IMR-90 (cell line): ENCODE data around the gene MALAT1. TPM values are rescaled to one million over a fixed set of nuclear protein-coding genes. Genes with fewer than 3 reads are reported as not detected.

Source experiments
- ATAC-seq: fragments of 200-7000 bp; cut with Tn5 transposase; 2 replicates; pipeline ENCODE4 v1.9.1; 2020; ENCODE audit warnings: low read depth, mild to moderate bottlenecking, moderate library complexity
- BruUV-seq: library from RNA; stranded (reverse); fragments of 400-500 nt; replicated peaks from 2 replicates; lab custom pipeline; 2021; lab: Mats Ljungman, UMichigan
- CTCF ChIA-PET: fragments of 300-600 bp; formaldehyde crosslinking; extraction: SDS; loops from one replicate; lab custom pipeline; 2021; ENCODE audit warnings: antibody characterized with exemption; lab: Yijun Ruan, JAX
- POLR2A ChIA-PET: fragments of 300-600 bp; sonication (Branson Sonifier 250); formaldehyde crosslinking; loops from one replicate; lab custom pipeline; 2022; ENCODE audit warnings: antibody characterized with exemption; ENCODE audit not compliant: unreplicated experiment; lab: Charles Lee
- DNase-seq: peaks from one replicate; pipeline ENCODE4 v3.0.0; 2013
- H2AFZ ChIP-seq: replicated peaks from 2 replicates; pipeline ENCODE3; 2013; ENCODE audit warnings: low read length, mild to moderate bottlenecking; ENCODE audit not compliant: poor library complexity
- H2AK5ac ChIP-seq: 2 replicates; pipeline ENCODE4 v1.6.1; 2013; ENCODE audit warnings: low read depth, low read length, inconsistent platforms
- H2AK9ac ChIP-seq: replicated peaks from 2 replicates; pipeline ENCODE3; 2013; ENCODE audit warnings: mild to moderate bottlenecking, low read depth, low read length, moderate library complexity; ENCODE audit not compliant: poor library complexity
- H2BK120ac ChIP-seq: 2 replicates; pipeline ENCODE4 v1.6.1; 2013; ENCODE audit warnings: low read depth, low read length, inconsistent platforms
- H2BK15ac ChIP-seq: 3 replicates; pipeline ENCODE4 v1.6.1; 2013; ENCODE audit warnings: low read depth, low read length, inconsistent platforms
- H2BK20ac ChIP-seq: 2 replicates; pipeline ENCODE4 v1.6.1; 2013; ENCODE audit warnings: low read depth, mild to moderate bottlenecking, inconsistent platforms, low read length, moderate library complexity
- H2BK5ac ChIP-seq: 2 replicates; pipeline ENCODE4 v1.6.1; 2013; ENCODE audit warnings: mild to moderate bottlenecking, low read depth, low read length, inconsistent platforms; ENCODE audit not compliant: poor library complexity, severe bottlenecking
- H3K14ac ChIP-seq: replicated peaks from 2 replicates; pipeline ENCODE4 v1.6.1; 2013; ENCODE audit warnings: low read depth, low read length, inconsistent platforms
- H3K18ac ChIP-seq: 2 replicates; pipeline ENCODE4 v1.6.1; 2013; ENCODE audit warnings: low read depth, low read length, control low read depth
- H3K23ac ChIP-seq: 2 replicates; pipeline ENCODE4 v1.6.1; 2013; ENCODE audit warnings: low read depth, low read length, inconsistent platforms
- H3K27ac ChIP-seq: 2 replicates; pipeline ENCODE4 v1.5.1; 2013; ENCODE audit warnings: mild to moderate bottlenecking, control low read depth, low read length; ENCODE audit not compliant: insufficient read depth
- H3K27me3 ChIP-seq: 2 replicates; pipeline ENCODE4 v1.6.1; 2013; ENCODE audit warnings: low read length; ENCODE audit not compliant: control insufficient read depth, insufficient read depth
- H3K36me3 ChIP-seq: 2 replicates; pipeline ENCODE4 v1.6.1; 2013; ENCODE audit warnings: low read length, mixed read lengths; ENCODE audit not compliant: control insufficient read depth, insufficient read depth
- H3K4ac ChIP-seq: 2 replicates; pipeline ENCODE4 v1.6.1; 2013; ENCODE audit warnings: low read depth, low read length, inconsistent platforms
- H3K4me1 ChIP-seq: 2 replicates; pipeline ENCODE4 v1.6.1; 2013; ENCODE audit warnings: low read length, mixed read lengths; ENCODE audit not compliant: control insufficient read depth, insufficient read depth
- H3K4me2 ChIP-seq: 2 replicates; pipeline ENCODE4 v1.6.1; 2013; ENCODE audit warnings: low read depth, mild to moderate bottlenecking, control low read depth, low read length, moderate library complexity
- H3K4me3 ChIP-seq: 2 replicates; pipeline ENCODE4 v1.5.1; 2013; ENCODE audit warnings: low read depth, mild to moderate bottlenecking, control low read depth, low read length, moderate library complexity; ENCODE audit not compliant: insufficient read depth
- H3K56ac ChIP-seq: 2 replicates; pipeline ENCODE4 v1.6.1; 2013; ENCODE audit warnings: low read length, inconsistent platforms; ENCODE audit not compliant: insufficient read depth; ENCODE audit errors: extremely low read depth
- H3K79me1 ChIP-seq, 2 experiments: 2 replicates each; pipeline ENCODE4 v1.6.1; 2013; ENCODE audit warnings: low read length in 2 of 2, inconsistent platforms in 1 of 2, low read depth in 1 of 2
- H3K9ac ChIP-seq: 2 replicates; pipeline ENCODE4 v1.6.1; 2013; ENCODE audit warnings: low read depth, low read length, control low read depth
- H3K9me1 ChIP-seq: 2 replicates; pipeline ENCODE4 v1.6.1; 2013; ENCODE audit warnings: low read length, inconsistent platforms; ENCODE audit not compliant: insufficient read depth
- H3K9me3 ChIP-seq: 2 replicates; pipeline ENCODE4 v1.6.1; 2013; ENCODE audit warnings: low read length; ENCODE audit not compliant: control insufficient read depth, insufficient read depth
- H4K20me1 ChIP-seq: 2 replicates; pipeline ENCODE4 v1.6.1; 2013; ENCODE audit warnings: low read length, inconsistent platforms; ENCODE audit not compliant: insufficient read depth
- H4K5ac ChIP-seq: 2 replicates; pipeline ENCODE4 v1.6.1; 2013; ENCODE audit warnings: mild to moderate bottlenecking, low read depth, low read length, control low read depth
- H4K8ac ChIP-seq, 2 experiments: 2 replicates each; pipeline ENCODE4 v1.6.1; 2013; ENCODE audit warnings: low read depth in 2 of 2, low read length in 2 of 2, control low read depth in 1 of 2, inconsistent platforms in 1 of 2
- H4K91ac ChIP-seq: 2 replicates; pipeline ENCODE4 v1.6.1; 2013; ENCODE audit warnings: low read depth, low read length, inconsistent platforms; ENCODE audit not compliant: insufficient read depth
- BHLHE40 ChIP-seq: fragments of 150-350 bp; IDR thresholded peaks from 2 replicates; pipeline ENCODE4 v1.6.1; 2016; ENCODE audit warnings: mild to moderate bottlenecking, low read depth, low read length
- FOS ChIP-seq: fragments of 150-350 bp; IDR thresholded peaks from 2 replicates; pipeline ENCODE4 v1.6.1; 2016; ENCODE audit warnings: low read depth, low read length
- NFE2L2 ChIP-seq: fragments of 150-350 bp; IDR thresholded peaks from 2 replicates; pipeline ENCODE4 v1.6.1; 2016; ENCODE audit warnings: low read depth, mild to moderate bottlenecking, low read length
- RFX5 ChIP-seq: IDR thresholded peaks from 2 replicates; pipeline ENCODE4 v1.8.0; 2012; ENCODE audit warnings: low read depth, mild to moderate bottlenecking, low read length, moderate library complexity
- WGBS, 2 experiments: methylation state at CpG; one replicate each; pipeline versions ENCODE4 v1.1.5 to v1.1.7; 2013; ENCODE audit warnings: missing lambda C conversion rate in 2 of 2; ENCODE audit not compliant: insufficient read length in 1 of 2; ENCODE audit errors: extremely low coverage in 2 of 2; 5-methylcytosine and 5-hydroxymethylcytosine counted together
- dilution Hi-C: fragments of 300-500 bp; cut with HindIII; formaldehyde crosslinking; loops from one replicate; pipeline ENCODE4 v1.14.3; 2018; ENCODE audit warnings: low sequenced_read_pairs; ENCODE audit not compliant: unreplicated experiment
- in situ Hi-C: fragments of 300-500 bp; cut with MboI; formaldehyde crosslinking; loops from 3 replicates; pipeline ENCODE4 v1.14.3; 2019; ENCODE audit warnings: low sequenced_read_pairs, inconsistent platforms, mixed read lengths
- intact Hi-C: fragments of 100-400 bp; cut with micrococcal nuclease; formaldehyde crosslinking; loops from 2 replicates; pipeline ENCODE4 v1.10.0; 2022
- polyA plus RNA-seq, 3 experiments: library from polyadenylated mRNA; depleted of rRNA; stranded (reverse); fragments of >200 nt; gene quantifications; 2 replicates each; pipeline ENCODE4 v1.2.3, GENCODE V29; 2012; ENCODE audit warnings: low replicate concordance in 1 of 3
- total RNA-seq: library from RNA; depleted of rRNA; stranded (reverse); fragments of >200 nt; gene quantifications from 2 replicates; pipeline ENCODE4 v1.2.3, GENCODE V29; 2012
- TF ChIP-seq, protein P1 (sequence below): fragments of 150-350 bp; IDR thresholded peaks from 2 replicates; pipeline ENCODE4 v1.6.1; 2017; ENCODE audit warnings: mild to moderate bottlenecking, antibody characterized with exemption, low read length, low read depth
- TF ChIP-seq, protein P2 (sequence below): fragments of 150-350 bp; IDR thresholded peaks from 2 replicates; pipeline ENCODE4 v1.6.1; 2016; ENCODE audit warnings: low read depth, mild to moderate bottlenecking, low read length, moderate library complexity, borderline replicate concordance

MALAT1 gene
- total and polyA plus RNA-seq, 2 of the 4 experiments (the other 2 are of a cell fraction) = 636 to 3,569 TPM

DNA sequence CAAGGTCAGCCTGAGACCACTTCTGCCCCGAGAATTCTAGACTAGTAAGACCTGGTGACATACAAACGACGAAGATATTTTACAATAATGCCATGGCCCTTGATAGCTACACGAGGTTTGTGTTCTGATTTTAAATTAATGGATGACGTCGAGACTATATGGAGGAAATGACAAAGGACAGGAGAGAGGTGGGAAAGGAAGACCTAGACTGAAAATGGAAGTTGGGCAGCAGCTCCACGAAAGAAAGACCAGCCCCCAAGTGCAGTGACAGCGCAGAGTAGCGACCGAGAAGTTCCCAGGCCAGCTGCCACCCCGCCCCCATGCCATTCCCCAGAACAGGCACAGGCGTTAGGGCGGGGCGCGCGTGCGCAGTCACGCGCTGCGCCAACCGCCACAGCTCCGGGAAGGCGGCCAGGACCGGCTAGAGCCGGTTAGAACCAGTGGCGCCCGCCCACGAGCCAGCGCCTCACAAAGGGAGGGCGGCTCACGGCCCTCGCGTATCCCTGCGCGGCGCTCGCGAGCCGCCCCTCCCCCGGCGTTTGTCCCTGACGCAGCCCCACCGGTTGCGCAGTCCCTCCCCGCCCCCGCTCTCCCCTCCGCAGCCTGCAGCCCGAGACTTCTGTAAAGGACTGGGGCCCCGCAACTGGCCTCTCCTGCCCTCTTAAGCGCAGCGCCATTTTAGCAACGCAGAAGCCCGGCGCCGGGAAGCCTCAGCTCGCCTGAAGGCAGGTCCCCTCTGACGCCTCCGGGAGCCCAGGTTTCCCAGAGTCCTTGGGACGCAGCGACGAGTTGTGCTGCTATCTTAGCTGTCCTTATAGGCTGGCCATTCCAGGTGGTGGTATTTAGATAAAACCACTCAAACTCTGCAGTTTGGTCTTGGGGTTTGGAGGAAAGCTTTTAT, 1.5 kb upstream of the MALAT1 start:
- Histone ChIP-seq H3K27ac (peak overlapping the region; percentile 99), H2AFZ (peak overlapping the region; percentile 78), H2BK20ac (peak overlapping the region; percentile 92), H3K9ac (peak overlapping the region; percentile 99), H2AK9ac (peak overlapping the region; percentile 100), H3K23ac (peak overlapping the region; percentile 100), H2BK120ac (peak overlapping the region; percentile 96), H4K20me1 (peaks cover 29% of the 10 kb centered on the region), H3K18ac (peak overlapping the region; percentile 99), H2AK5ac (peak overlapping the region; percentile 98), H3K79me1 (peaks cover 0 to 21% of the 10 kb centered on the region in 2 experiments; a peak in 3 of 4 replicates), H3K56ac (peak overlapping the region; percentile 100), H3K4ac (peak overlapping the region; percentile 100), H3K4me1 (peaks cover 13% of the 10 kb centered on the region), H3K36me3 (peaks cover 11% of the 10 kb centered on the region), H3K4me3 (peak overlapping the region; percentile 72), H3K27me3 (no peaks in the 10 kb centered on the region), H3K4me2 (peak overlapping the region; percentile 97), H3K14ac (peak overlapping the region; percentile 100), H4K5ac (peak overlapping the region; percentile 100), H2BK15ac (peak overlapping the region; percentile 90), H3K9me1 (no peaks in the 10 kb centered on the region), H4K8ac (peak overlapping the region; percentile 92 to 96), H2BK5ac (peak overlapping the region; percentile 96), H3K9me3 (no peaks in the 10 kb centered on the region), H4K91ac (peak overlapping the region; percentile 100)
- ChIA-PET CTCF (interaction anchor here (2.1 to 2.6 kb wide), 2 partner anchors 18 to 26 kb away, joined by 8 to 12 read pairs; no protein-coding TSS in a partner anchor), POLR2A (interaction anchor here (0.6 to 14.2 kb wide), 10 partner anchors 8 to 79 kb away, joined by 3 to 494 read pairs (median 60); partner anchors contain the start of gene NEAT1)
- DNase-seq = peak; percentile 97
- 1% methylated on average over 46 of the region's 61 CpGs; no CpG with 5 or more reads in 1 of the 2 experiments for WGBS, 2 experiments
- intact Hi-C loops = loop anchor here (2.0 kb wide), 2 partner anchors 49 to 77 kb away; no protein-coding TSS in a partner anchor
- ATAC-seq = peak; percentile 70
- TF ChIP-seq RFX5 (no peak), NFE2L2 (peak; percentile 62; the same call in 1 of the 2 replicates), BHLHE40 (peak; percentile 88), FOS (peak; percentile 35; the same call in 1 of the 2 replicates)
- TF ChIP-seq, protein P1, sequence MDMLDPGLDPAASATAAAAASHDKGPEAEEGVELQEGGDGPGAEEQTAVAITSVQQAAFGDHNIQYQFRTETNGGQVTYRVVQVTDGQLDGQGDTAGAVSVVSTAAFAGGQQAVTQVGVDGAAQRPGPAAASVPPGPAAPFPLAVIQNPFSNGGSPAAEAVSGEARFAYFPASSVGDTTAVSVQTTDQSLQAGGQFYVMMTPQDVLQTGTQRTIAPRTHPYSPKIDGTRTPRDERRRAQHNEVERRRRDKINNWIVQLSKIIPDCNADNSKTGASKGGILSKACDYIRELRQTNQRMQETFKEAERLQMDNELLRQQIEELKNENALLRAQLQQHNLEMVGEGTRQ = peak; percentile 61
- TF ChIP-seq, protein P2, sequence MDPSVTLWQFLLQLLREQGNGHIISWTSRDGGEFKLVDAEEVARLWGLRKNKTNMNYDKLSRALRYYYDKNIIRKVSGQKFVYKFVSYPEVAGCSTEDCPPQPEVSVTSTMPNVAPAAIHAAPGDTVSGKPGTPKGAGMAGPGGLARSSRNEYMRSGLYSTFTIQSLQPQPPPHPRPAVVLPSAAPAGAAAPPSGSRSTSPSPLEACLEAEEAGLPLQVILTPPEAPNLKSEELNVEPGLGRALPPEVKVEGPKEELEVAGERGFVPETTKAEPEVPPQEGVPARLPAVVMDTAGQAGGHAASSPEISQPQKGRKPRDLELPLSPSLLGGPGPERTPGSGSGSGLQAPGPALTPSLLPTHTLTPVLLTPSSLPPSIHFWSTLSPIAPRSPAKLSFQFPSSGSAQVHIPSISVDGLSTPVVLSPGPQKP = no peak
- in situ Hi-C loops = no loop called here
- dilution Hi-C loops = no loop called here
- BruUV-seq = no TSS peak
